Endothelial cell (in vitro differentiated cells): Measurements from ENCODE around the gene CDC25A. TPM values are rescaled to one million over a fixed set of nuclear protein-coding genes. Genes with fewer than 3 reads are reported as not detected.
"Not testable (repeated sequence)": the region's sequence is repeated elsewhere in the genome, so short reads cannot be mapped to it uniquely, and the experiment has no call there.

Experiments used
- DNase-seq: peaks from one replicate; pipeline ENCODE4 v3.0.0; 2021; ENCODE audit warnings: low spot score
- H3K27ac Mint-ChIP-seq: one replicate; pipeline ENCODE4 v1.8.0; 2021; ENCODE audit warnings: mixed read lengths, inconsistent platforms; ENCODE audit not compliant: unreplicated experiment
- H3K27me3 Mint-ChIP-seq: one replicate; pipeline ENCODE4 v1.8.0; 2021; ENCODE audit warnings: mild to moderate bottlenecking, moderate library complexity, mixed read lengths, inconsistent platforms; ENCODE audit not compliant: unreplicated experiment
- H3K36me3 Mint-ChIP-seq: one replicate; pipeline ENCODE4 v1.8.0; 2021; ENCODE audit warnings: mild to moderate bottlenecking, low read depth, mixed read lengths, inconsistent platforms; ENCODE audit not compliant: unreplicated experiment
- H3K4me1 Mint-ChIP-seq: one replicate; pipeline ENCODE4 v1.8.0; 2021; ENCODE audit warnings: mild to moderate bottlenecking, mixed read lengths, inconsistent platforms; ENCODE audit not compliant: unreplicated experiment
- H3K4me3 Mint-ChIP-seq: one replicate; pipeline ENCODE4 v1.8.0; 2021; ENCODE audit warnings: mild to moderate bottlenecking, mixed read lengths, inconsistent platforms; ENCODE audit not compliant: unreplicated experiment
- H3K9me3 Mint-ChIP-seq: one replicate; pipeline ENCODE4 v1.8.0; 2021; ENCODE audit warnings: mixed read lengths, inconsistent platforms; ENCODE audit not compliant: unreplicated experiment
- total RNA-seq: library from RNA; stranded (reverse); fragmentation: NEBNext Ultra II Directional; extraction: Animal tissue kit (Norgen Biotek cat#: 25700); gene quantifications from one replicate; pipeline ENCODE4 v1.2.1, GENCODE V29; 2021; ENCODE audit not compliant: unreplicated experiment
- TF ChIP-seq, protein P1 (sequence below): fragments of 200-600 bp; sonication (generic); IDR thresholded peaks from one replicate; pipeline ENCODE4 v1.5.0; 2021; ENCODE audit warnings: antibody characterized with exemption; ENCODE audit not compliant: unreplicated experiment

Gene CDC25A
- total RNA-seq, 1 donor from 2014 or later: 14.8 TPM

DNA sequence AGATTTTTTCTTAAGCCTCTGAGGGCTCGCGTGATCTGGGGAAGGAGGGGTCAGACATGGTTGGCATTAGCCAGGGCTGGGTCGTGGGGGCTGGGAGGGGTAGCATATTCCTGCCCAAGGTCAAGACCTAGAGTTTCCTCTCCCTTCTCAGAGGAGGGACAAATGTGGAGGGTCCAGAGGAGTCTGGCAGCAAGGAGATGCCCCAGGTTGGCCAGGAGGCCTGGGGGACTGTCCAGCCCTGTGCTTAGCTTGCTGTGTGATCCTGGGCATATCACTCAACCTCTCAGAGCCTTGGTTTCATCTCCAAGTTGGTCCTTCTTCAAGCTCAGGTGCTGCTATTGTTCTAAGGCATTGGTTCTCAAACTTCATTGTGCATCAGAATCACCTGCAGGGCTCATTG lies 26.0 kb upstream of the CDC25A start:
- no peaks in the 10 kb centered on the region for H3K4me1 Mint-ChIP-seq
- H3K4me3 Mint-ChIP-seq: no peak overlapping the region
- TF ChIP-seq, protein P1, sequence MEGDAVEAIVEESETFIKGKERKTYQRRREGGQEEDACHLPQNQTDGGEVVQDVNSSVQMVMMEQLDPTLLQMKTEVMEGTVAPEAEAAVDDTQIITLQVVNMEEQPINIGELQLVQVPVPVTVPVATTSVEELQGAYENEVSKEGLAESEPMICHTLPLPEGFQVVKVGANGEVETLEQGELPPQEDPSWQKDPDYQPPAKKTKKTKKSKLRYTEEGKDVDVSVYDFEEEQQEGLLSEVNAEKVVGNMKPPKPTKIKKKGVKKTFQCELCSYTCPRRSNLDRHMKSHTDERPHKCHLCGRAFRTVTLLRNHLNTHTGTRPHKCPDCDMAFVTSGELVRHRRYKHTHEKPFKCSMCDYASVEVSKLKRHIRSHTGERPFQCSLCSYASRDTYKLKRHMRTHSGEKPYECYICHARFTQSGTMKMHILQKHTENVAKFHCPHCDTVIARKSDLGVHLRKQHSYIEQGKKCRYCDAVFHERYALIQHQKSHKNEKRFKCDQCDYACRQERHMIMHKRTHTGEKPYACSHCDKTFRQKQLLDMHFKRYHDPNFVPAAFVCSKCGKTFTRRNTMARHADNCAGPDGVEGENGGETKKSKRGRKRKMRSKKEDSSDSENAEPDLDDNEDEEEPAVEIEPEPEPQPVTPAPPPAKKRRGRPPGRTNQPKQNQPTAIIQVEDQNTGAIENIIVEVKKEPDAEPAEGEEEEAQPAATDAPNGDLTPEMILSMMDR: no peak
- no peak overlapping the region for H3K27ac Mint-ChIP-seq
- H3K36me3 Mint-ChIP-seq: peaks cover 3% of the 10 kb centered on the region
- H3K9me3 Mint-ChIP-seq: peaks cover 4% of the 10 kb centered on the region
- H3K27me3 Mint-ChIP-seq: peaks cover 5% of the 10 kb centered on the region
- no peak for DNase-seq

DNA sequence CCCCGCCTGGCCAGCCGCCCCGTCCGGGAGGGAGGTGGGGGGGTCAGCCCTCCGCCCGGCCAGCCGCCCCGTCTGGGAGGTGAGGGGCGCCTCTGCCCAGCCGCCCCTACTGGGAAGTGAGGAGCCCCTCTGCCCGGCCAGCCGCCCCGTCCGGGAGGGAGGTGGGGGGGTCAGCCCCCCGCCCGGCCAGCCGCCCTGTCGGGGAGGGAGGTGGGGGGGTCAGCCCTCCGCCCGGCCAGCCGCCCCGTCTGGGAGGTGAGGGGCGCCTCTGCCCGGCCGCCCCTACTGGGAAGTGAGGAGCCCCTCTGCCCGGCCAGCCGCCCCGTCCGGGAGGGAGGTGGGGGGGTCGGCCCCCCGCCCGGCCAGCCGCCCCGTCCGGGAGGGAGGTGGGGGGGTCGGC lies 23.6 kb upstream of the CDC25A start:
- not testable (repeated sequence) for H3K4me1 Mint-ChIP-seq, H3K4me3 Mint-ChIP-seq, H3K9me3 Mint-ChIP-seq, DNase-seq, H3K36me3 Mint-ChIP-seq, H3K27me3 Mint-ChIP-seq, H3K27ac Mint-ChIP-seq

DNA sequence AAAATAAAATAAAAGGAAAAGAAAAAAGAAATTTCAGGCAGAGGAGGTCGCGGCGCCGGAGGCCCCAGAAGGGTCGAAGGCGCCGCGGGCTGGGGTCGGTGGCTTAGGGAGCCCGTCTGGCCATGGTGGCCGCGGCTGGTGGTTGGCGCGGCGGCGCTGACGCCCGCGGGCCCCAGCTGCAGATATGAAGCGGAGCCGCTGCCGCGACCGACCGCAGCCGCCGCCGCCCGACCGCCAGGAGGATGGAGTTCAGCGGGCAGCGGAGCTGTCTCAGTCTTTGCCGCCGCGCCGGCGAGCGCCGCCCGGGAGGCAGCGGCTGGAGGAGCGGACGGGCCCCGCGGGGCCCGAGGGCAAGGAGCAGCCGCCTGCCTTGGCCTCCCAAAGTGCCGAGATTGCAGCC lies 22.3 kb upstream of the CDC25A start:
- not testable (repeated sequence) for DNase-seq, H3K27ac Mint-ChIP-seq

DNA sequence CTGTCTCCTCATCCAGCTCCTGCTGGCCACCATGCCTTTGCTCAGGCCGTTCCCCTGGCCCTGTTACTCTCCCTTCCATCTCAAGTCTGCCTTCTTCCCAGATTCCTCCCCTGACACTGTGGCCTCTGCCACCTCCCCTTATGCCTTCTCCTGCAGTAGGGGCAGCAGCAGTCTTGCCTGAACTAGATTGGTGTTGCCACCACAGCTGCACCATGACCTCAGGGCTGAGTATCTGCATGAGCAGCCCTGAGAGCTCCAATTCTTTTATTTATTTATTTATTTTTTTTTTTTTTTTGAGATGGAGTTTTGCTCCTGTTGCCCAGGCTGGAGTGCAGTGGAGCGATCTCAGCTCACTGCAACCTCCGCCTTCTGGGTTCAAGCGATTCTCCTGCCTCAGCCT lies 21.2 kb upstream of the CDC25A start:
- no peak overlapping the region for H3K27ac Mint-ChIP-seq
- no peak for DNase-seq

More for the DNA sequence above, 22.3 kb upstream of the CDC25A start:
- not testable (repeated sequence) for H3K4me1 Mint-ChIP-seq, H3K9me3 Mint-ChIP-seq, H3K27me3 Mint-ChIP-seq, H3K36me3 Mint-ChIP-seq, H3K4me3 Mint-ChIP-seq

DNA sequence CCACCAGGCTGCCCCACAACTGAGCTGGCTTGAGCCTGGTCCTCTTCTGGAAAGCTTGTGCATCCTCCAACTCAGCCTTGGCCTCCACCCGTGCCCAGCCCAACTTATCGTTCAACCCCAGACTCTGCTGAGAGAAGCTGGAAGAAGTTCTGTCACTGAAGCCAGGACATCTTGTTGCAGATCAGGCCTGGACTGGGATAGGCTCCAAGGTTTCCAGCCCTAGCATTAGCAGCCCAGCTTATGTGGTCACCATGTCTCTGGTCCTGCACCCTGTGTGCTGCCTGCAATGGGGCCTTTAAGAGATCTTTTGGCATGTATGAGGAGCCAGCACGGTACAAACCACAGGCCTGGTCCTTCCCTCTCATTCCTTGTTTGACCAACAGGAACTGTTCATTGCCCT lies 19.9 kb upstream of the CDC25A start:
- Mint-ChIP-seq H3K4me3 (no peak overlapping the region), H3K4me1 (no peaks in the 10 kb centered on the region), H3K27me3 (peaks cover 10% of the 10 kb centered on the region), H3K27ac (no peak overlapping the region), H3K36me3 (peaks cover 3% of the 10 kb centered on the region), H3K9me3 (peaks cover 4% of the 10 kb centered on the region)
- TF ChIP-seq, protein P1: no peak
- DNase-seq: no peak

More for the DNA sequence above, 21.2 kb upstream of the CDC25A start:
- H3K4me1 Mint-ChIP-seq: no peaks in the 10 kb centered on the region
- H3K9me3 Mint-ChIP-seq: peaks cover 4% of the 10 kb centered on the region
- peaks cover 10% of the 10 kb centered on the region for H3K27me3 Mint-ChIP-seq
- TF ChIP-seq, protein P1: no peak
- peaks cover 3% of the 10 kb centered on the region for H3K36me3 Mint-ChIP-seq
- H3K4me3 Mint-ChIP-seq: no peak overlapping the region

DNA sequence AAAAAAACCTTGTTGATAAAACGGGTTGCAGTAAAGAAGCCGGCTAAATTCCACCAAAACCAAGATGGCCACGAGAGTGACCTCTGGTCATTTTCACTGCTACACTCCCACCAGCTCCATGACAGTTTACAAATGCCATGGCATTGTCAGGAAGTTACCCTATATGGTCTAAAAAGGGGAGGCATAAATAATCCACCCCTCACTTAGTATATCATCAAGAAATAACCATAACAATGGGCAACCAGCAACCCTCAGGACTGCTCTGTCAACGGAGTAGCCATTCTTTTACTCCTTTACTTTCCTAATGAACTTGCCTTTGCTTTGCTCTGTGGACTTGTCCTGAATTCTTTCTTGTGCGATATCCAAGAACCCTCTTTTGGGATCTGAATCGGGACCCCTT lies 14.4 kb upstream of the CDC25A start:
- H3K4me3 Mint-ChIP-seq: no peak overlapping the region
- no peaks in the 10 kb centered on the region for H3K36me3 Mint-ChIP-seq
- no peak for DNase-seq
- H3K27ac Mint-ChIP-seq: no peak overlapping the region
- peaks cover 7% of the 10 kb centered on the region for H3K27me3 Mint-ChIP-seq
- no peaks in the 10 kb centered on the region for H3K4me1 Mint-ChIP-seq
- TF ChIP-seq, protein P1: no peak
- H3K9me3 Mint-ChIP-seq: no peaks in the 10 kb centered on the region
